ENCODE data around the gene DNAJB11.
"Not testable (repeated sequence)": the region's sequence is repeated elsewhere in the genome, so short reads cannot be mapped to it uniquely, and the experiment has no call there.

DNAJB11 gene

GRCh38 chr3:186577521-186577920 is 7.0 kb downstream of the DNAJB11 start:
- no peak overlapping the region for H3K4me3 ChIP-seq (ENCODE audit: low read depth, low read length)
- no peak for TF ChIP-seq CTCF (IDR thresholded peaks at IDR 0.05; ENCODE audit: low read depth, low read length)

GRCh38 chr3:186580785-186581184 is 10.3 kb downstream of the DNAJB11 start:
- TF ChIP-seq CTCF (IDR thresholded peaks at IDR 0.05; ENCODE audit: low read depth, low read length) = no peak
- H3K4me3 ChIP-seq (ENCODE audit: low read depth, low read length) = no peak overlapping the region

DNA sequence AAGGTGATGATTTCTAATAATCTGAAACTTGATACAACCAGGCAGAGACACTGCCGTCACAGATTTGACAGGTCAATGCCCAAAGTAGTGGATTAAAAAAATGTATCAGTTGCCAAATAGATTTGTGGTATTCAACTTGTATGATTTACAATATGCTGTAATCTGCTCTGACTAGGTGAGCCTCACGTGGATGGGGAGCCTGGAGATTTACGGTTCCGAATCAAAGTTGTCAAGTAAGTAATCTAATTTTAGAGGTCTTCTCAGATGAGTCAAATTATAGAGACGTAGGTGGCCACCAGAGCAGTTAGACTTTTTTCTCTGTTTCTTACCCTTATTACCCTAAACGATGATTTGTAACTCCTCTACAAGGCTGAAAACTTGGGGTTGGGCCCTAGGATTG is 12.0 kb downstream of the DNAJB11 start:
- H3K4me3 ChIP-seq (ENCODE audit: low read depth, low read length) = no peak overlapping the region
- TF ChIP-seq CTCF (IDR thresholded peaks at IDR 0.05; ENCODE audit: low read depth, low read length) = no peak

- TF ChIP-seq CTCF (IDR thresholded peaks at IDR 0.05; ENCODE audit: low read depth, low read length) = no peak
- H3K4me3 ChIP-seq (ENCODE audit: low read depth, low read length) = no peak overlapping the region
Measured at GRCh38 chr3:186583831-186584230, 13.3 kb downstream of the DNAJB11 start.

- not testable (repeated sequence) for H3K4me3 ChIP-seq (ENCODE audit: low read depth, low read length)
Measured at GRCh38 chr3:186586245-186586644, 15.7 kb downstream of the DNAJB11 start.

- no peak overlapping the region for H3K4me3 ChIP-seq (ENCODE audit: low read depth, low read length)
- TF ChIP-seq CTCF (IDR thresholded peaks at IDR 0.05; ENCODE audit: low read depth, low read length) = no peak
Measured at GRCh38 chr3:186587183-186587582, 16.7 kb downstream of the DNAJB11 start.

DNA sequence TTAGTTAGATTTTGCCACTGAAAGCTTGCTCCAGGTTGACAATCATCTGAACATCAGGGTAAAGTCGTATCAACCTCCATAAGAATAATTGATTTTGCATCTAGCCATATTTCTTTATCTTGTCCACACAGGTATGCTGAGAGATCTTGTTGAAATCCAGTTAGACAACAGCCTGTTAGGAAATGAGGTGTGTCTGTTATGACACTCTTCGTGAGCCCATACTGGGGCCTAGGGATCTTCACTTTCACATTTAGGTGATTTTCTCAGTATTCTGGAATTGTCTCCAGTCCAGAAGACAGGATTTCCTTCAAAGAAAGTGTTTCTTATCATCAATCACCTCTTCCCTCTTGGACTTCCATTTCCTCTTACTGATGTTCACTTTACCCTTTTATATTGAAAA is 18.1 kb downstream of the DNAJB11 start:
- H3K4me3 ChIP-seq (ENCODE audit: low read depth, low read length) = no peak overlapping the region
- TF ChIP-seq CTCF (IDR thresholded peaks at IDR 0.05; ENCODE audit: low read depth, low read length) = no peak

DNA sequence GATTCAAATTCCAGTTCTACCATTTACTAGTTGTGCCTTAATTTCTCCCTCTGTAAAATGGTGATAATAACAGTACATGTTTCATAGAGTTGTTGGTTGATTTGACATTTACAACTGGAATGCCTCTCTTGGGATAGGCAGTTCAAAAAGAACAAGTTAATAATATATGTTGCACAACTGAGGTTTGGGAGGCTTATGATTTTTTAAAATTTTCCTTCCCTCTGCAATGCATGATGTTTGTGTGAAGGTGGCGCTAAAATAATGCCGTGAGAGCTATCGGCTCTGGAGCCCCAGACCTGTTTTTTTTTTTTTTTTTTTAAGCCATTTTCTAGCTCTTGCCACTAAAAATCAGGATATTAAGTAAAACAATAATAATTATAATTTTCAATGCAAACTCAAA is 18.6 kb downstream of the DNAJB11 start:
- TF ChIP-seq CTCF (IDR thresholded peaks at IDR 0.05; ENCODE audit: low read depth, low read length) = no peak
- H3K4me3 ChIP-seq (ENCODE audit: low read depth, low read length) = no peak overlapping the region

Measured in WI38 (cell line).